ENCODE measurements around the gene NDUFS2. TPM values are rescaled to one million over a fixed set of nuclear protein-coding genes. Genes with fewer than 3 reads are reported as not detected.
A peak's percentile ranks its signal among the peaks of the same experiment; 100 is the strongest.

NDUFS2 gene
- total RNA-seq, 4 donors from 2014 or later: 206 to 260 (median 226) TPM

DNA sequence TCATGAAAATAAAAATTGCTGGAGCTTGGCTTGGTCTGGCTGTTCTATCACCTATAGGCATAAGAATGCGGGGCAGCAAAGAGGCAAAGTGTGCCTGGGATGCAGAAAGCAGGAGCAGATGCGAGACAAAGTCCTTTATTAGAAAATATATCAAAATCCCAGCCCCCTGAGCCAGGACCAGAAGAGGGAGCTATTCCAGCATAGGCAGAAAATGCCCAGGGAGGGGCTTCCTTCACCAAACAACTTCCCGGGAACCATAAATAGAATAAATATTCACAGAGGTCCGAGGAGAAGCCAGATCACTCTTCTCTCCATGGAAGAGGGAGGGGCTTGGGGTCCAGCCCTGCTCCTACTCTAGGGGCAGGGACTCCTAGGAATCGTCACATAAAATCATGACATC, 31.0 kb upstream of the NDUFS2 start:
- no peak for DNase-seq
- no peak overlapping the region for H3K4me3 ChIP-seq
- intact Hi-C loops (cut with DNase I; ENCODE audit: low total_unique reads) (no loop called here), in situ Hi-C loops (cut with MboI; ENCODE audit: low sequenced_read_pairs in 4 of 4) (loop anchor here in 1 of 4 donors (10.0 kb wide), 1 partner anchor 54 kb away; the partner anchor contains the start of genes APOA2 and TOMM40L)
- H3K36me3 ChIP-seq: peaks cover 5 to 67% of the 10 kb centered on the region in 2 donors
- peaks cover 22 to 23% of the 10 kb centered on the region in 2 donors for H3K4me1 ChIP-seq
- no peak for ATAC-seq
- no peak for TF ChIP-seq POLR2A (IDR thresholded peaks at IDR 0.05)
- TF ChIP-seq, protein P1, sequence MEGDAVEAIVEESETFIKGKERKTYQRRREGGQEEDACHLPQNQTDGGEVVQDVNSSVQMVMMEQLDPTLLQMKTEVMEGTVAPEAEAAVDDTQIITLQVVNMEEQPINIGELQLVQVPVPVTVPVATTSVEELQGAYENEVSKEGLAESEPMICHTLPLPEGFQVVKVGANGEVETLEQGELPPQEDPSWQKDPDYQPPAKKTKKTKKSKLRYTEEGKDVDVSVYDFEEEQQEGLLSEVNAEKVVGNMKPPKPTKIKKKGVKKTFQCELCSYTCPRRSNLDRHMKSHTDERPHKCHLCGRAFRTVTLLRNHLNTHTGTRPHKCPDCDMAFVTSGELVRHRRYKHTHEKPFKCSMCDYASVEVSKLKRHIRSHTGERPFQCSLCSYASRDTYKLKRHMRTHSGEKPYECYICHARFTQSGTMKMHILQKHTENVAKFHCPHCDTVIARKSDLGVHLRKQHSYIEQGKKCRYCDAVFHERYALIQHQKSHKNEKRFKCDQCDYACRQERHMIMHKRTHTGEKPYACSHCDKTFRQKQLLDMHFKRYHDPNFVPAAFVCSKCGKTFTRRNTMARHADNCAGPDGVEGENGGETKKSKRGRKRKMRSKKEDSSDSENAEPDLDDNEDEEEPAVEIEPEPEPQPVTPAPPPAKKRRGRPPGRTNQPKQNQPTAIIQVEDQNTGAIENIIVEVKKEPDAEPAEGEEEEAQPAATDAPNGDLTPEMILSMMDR (IDR thresholded peaks at IDR 0.05 in 4 of 5, conservative IDR thresholded peaks at IDR 0.05 in 1 of 5): no peak
- no peaks in the 10 kb centered on the region for H3K27me3 ChIP-seq
- no peaks in the 10 kb centered on the region for H3K9me3 ChIP-seq
- H3K27ac ChIP-seq: peak overlapping the region in 2 of 4 donors; percentile 43 to 57

GRCh38 chr1:161171696-161172095, 30.5 kb upstream of the NDUFS2 start:
- intact Hi-C loops (cut with DNase I; ENCODE audit: low total_unique reads) (no loop called here), in situ Hi-C loops (cut with MboI; ENCODE audit: low sequenced_read_pairs in 4 of 4) (loop anchor here in 1 of 4 donors (10.0 kb wide), 1 partner anchor 53 kb away; the partner anchor contains the start of genes APOA2 and TOMM40L)
- H3K4me1 ChIP-seq: peaks cover 25 to 29% of the 10 kb centered on the region in 2 donors
- ATAC-seq (no peak), DNase-seq (no peak)
- TF ChIP-seq, protein P1 (IDR thresholded peaks at IDR 0.05 in 4 of 5, conservative IDR thresholded peaks at IDR 0.05 in 1 of 5): no peak
- TF ChIP-seq POLR2A (IDR thresholded peaks at IDR 0.05): no peak
- peaks cover 5 to 67% of the 10 kb centered on the region in 2 donors for H3K36me3 ChIP-seq
- peak overlapping the region in 3 of 4 donors; percentile 43 to 62 (median 57) for H3K27ac ChIP-seq
- H3K9me3 ChIP-seq: no peaks in the 10 kb centered on the region
- no peak overlapping the region for H3K4me3 ChIP-seq
- no peaks in the 10 kb centered on the region for H3K27me3 ChIP-seq

GRCh38 chr1:161172349-161172748, 29.8 kb upstream of the NDUFS2 start:
- in situ Hi-C loops (cut with MboI; ENCODE audit: low sequenced_read_pairs in 4 of 4): loop anchor here in 1 of 4 donors (10.0 kb wide), 1 partner anchor 52 kb away; the partner anchor contains the start of genes APOA2 and TOMM40L
- Histone ChIP-seq H3K27me3 (no peaks in the 10 kb centered on the region), H3K4me3 (no peak overlapping the region), H3K36me3 (peaks cover 5 to 67% of the 10 kb centered on the region in 2 donors), H3K4me1 (peaks cover 19 to 26% of the 10 kb centered on the region in 2 donors), H3K27ac (peak overlapping the region; percentile 20 to 62 (median 50)), H3K9me3 (no peaks in the 10 kb centered on the region)
- ATAC-seq (no peak), DNase-seq (no peak)
- intact Hi-C loops (cut with DNase I; ENCODE audit: low total_unique reads): no loop called here
- no peak for TF ChIP-seq POLR2A (IDR thresholded peaks at IDR 0.05)
- TF ChIP-seq, protein P1 (IDR thresholded peaks at IDR 0.05 in 4 of 5, conservative IDR thresholded peaks at IDR 0.05 in 1 of 5): no peak

GRCh38 chr1:161172776-161173376, 29.3 kb upstream of the NDUFS2 start:
- intact Hi-C loops (cut with DNase I; ENCODE audit: low total_unique reads): no loop called here

More at GRCh38 chr1:161172776-161173376, 29.3 kb upstream of the NDUFS2 start:
- TF ChIP-seq POLR2A (IDR thresholded peaks at IDR 0.05): no peak
- TF ChIP-seq, protein P1 (IDR thresholded peaks at IDR 0.05 in 4 of 5, conservative IDR thresholded peaks at IDR 0.05 in 1 of 5): no peak
- Histone ChIP-seq H3K9me3 (no peaks in the 10 kb centered on the region), H3K4me3 (no peak overlapping the region), H3K27me3 (no peaks in the 10 kb centered on the region), H3K36me3 (peaks cover 5 to 67% of the 10 kb centered on the region in 2 donors), H3K27ac (peak overlapping the region; percentile 20 to 62 (median 50)), H3K4me1 (peaks cover 19 to 23% of the 10 kb centered on the region in 2 donors)
- peak; percentile 32 to 56 for DNase-seq
- in situ Hi-C loops (cut with MboI; ENCODE audit: low sequenced_read_pairs in 4 of 4): loop anchor here in 1 of 4 donors (10.0 kb wide), 1 partner anchor 52 kb away; the partner anchor contains the start of genes APOA2 and TOMM40L
- ATAC-seq: peak; percentile 15 to 19

All from gastrocnemius medialis (tissue), 4 donors.